Measurements from ENCODE around the gene FOLR2. TPM values are rescaled to one million over a fixed set of nuclear protein-coding genes. Genes with fewer than 3 reads are reported as not detected.

The FOLR2 gene
- total RNA-seq, 1 experiment from 2014 or later: not detected

DNA sequence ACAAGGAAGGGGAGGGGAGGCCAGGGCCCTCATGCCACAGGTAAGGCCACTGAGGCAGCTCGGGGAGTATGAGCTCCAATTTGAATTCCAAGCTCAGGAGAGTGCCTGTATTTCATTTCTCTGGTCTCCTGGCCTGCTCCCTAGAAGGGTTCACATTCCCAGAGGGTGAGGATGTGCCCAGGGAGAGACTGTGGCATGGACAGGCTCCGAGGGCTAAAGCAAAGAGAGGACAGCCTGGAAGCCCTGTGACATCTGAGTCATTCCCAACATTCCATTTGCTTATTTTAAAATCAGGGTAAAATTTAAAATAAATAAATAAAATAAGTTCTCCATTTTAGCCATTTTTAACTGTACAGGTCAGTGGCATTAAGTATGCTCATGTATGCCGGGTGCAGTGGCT is 43.3 kb upstream of the FOLR2 start:
- DNase-seq (ENCODE audit: low read depth, low spot score): no peak
- in situ Hi-C loops (cut with HindIII; ENCODE audit: low pct_unique_long_range_greater_than_20kb, low sequenced_read_pairs) (no loop called here), intact Hi-C loops (cut with micrococcal nuclease; ENCODE audit: unreplicated experiment) (no loop called here)
- Histone ChIP-seq H3K4me1 (ENCODE audit: control insufficient read depth, insufficient read depth, low read length) (no peaks in the 10 kb centered on the region), H3K27me3 (ENCODE audit: control insufficient read depth, insufficient read depth, low read length) (no peaks in the 10 kb centered on the region), H3K27ac (ENCODE audit: low read length) (no peak overlapping the region), H3K9me3 (ENCODE audit: control insufficient read depth, insufficient read depth, low read depth, low read length) (no peaks in the 10 kb centered on the region), H3K4me3 (ENCODE audit: low read depth in 2 of 2, low read length in 2 of 2) (no peak overlapping the region), H3K36me3 (ENCODE audit: control insufficient read depth, insufficient read depth, low read length) (no peaks in the 10 kb centered on the region)
- BruUV-seq (replicated peaks): no TSS peak
- ChIA-PET CTCF (interaction anchor here (0.6 kb wide), 1 partner anchor 30 kb away, joined by 3 read pairs; no protein-coding TSS in a partner anchor), POLR2A (no interaction called here)
- no peak for TF ChIP-seq REST (IDR thresholded peaks at IDR 0.05; ENCODE audit: insufficient read depth in 1 of 2, low read depth in 2 of 2, low read length in 1 of 2)
- TF ChIP-seq, protein P1, sequence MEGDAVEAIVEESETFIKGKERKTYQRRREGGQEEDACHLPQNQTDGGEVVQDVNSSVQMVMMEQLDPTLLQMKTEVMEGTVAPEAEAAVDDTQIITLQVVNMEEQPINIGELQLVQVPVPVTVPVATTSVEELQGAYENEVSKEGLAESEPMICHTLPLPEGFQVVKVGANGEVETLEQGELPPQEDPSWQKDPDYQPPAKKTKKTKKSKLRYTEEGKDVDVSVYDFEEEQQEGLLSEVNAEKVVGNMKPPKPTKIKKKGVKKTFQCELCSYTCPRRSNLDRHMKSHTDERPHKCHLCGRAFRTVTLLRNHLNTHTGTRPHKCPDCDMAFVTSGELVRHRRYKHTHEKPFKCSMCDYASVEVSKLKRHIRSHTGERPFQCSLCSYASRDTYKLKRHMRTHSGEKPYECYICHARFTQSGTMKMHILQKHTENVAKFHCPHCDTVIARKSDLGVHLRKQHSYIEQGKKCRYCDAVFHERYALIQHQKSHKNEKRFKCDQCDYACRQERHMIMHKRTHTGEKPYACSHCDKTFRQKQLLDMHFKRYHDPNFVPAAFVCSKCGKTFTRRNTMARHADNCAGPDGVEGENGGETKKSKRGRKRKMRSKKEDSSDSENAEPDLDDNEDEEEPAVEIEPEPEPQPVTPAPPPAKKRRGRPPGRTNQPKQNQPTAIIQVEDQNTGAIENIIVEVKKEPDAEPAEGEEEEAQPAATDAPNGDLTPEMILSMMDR (IDR thresholded peaks at IDR 0.05): no peak
- TF ChIP-seq SIN3A (IDR thresholded peaks at IDR 0.05; ENCODE audit: borderline replicate concordance, insufficient read depth, low read depth, low read length): no peak
- no peak for TF ChIP-seq POLR2AphosphoS5 (IDR thresholded peaks at IDR 0.05; ENCODE audit: low read depth, low read length)
- no peak for TF ChIP-seq TCF7L2 (IDR thresholded peaks at IDR 0.05; ENCODE audit: low read depth, low read length)
- no peak for ATAC-seq

- TF ChIP-seq, protein P1 (IDR thresholded peaks at IDR 0.05): no peak
- no peak for TF ChIP-seq SIN3A (IDR thresholded peaks at IDR 0.05; ENCODE audit: borderline replicate concordance, insufficient read depth, low read depth, low read length)
- TF ChIP-seq TCF7L2 (IDR thresholded peaks at IDR 0.05; ENCODE audit: low read depth, low read length): no peak
- no peak for TF ChIP-seq POLR2AphosphoS5 (IDR thresholded peaks at IDR 0.05; ENCODE audit: low read depth, low read length)
- TF ChIP-seq REST (IDR thresholded peaks at IDR 0.05; ENCODE audit: insufficient read depth in 1 of 2, low read depth in 2 of 2, low read length in 1 of 2): no peak
- Histone ChIP-seq H3K27ac (ENCODE audit: low read length) (no peak overlapping the region), H3K4me3 (ENCODE audit: low read depth in 2 of 2, low read length in 2 of 2) (no peak overlapping the region), H3K4me1 (ENCODE audit: control insufficient read depth, insufficient read depth, low read length) (no peaks in the 10 kb centered on the region), H3K36me3 (ENCODE audit: control insufficient read depth, insufficient read depth, low read length) (no peaks in the 10 kb centered on the region), H3K9me3 (ENCODE audit: control insufficient read depth, insufficient read depth, low read depth, low read length) (no peaks in the 10 kb centered on the region), H3K27me3 (ENCODE audit: control insufficient read depth, insufficient read depth, low read length) (no peaks in the 10 kb centered on the region)
- POLR2A ChIA-PET: no interaction called here
- intact Hi-C loops (cut with micrococcal nuclease; ENCODE audit: unreplicated experiment): no loop called here
- in situ Hi-C loops (cut with HindIII; ENCODE audit: low pct_unique_long_range_greater_than_20kb, low sequenced_read_pairs): no loop called here
- DNase-seq (ENCODE audit: low read depth, low spot score) (no peak), ATAC-seq (no peak)
- CTCF ChIA-PET: no interaction called here
- no TSS peak for BruUV-seq (replicated peaks)
Measured at GRCh38 chr11:72174302-72175070, 42.1 kb upstream of the FOLR2 start.

Data from Panc1 (cell line).